B cell (primary cell): Measurements from ENCODE around the gene TMEM140. TPM values are rescaled to one million over a fixed set of nuclear protein-coding genes. Genes with fewer than 3 reads are reported as not detected.

Source experiments
- ATAC-seq: fragments of 200-7000 bp; cut with Tn5 transposase; one replicate; pipeline ENCODE4 v1.10.0; 2021; ENCODE audit warnings: low read depth, mild to moderate bottlenecking, moderate number of reproducible peaks, moderate library complexity
- CTCF ChIA-PET: fragments of 350-600 bp; sonication (Branson Sonifier 250); formaldehyde crosslinking; loops from one replicate; lab custom pipeline; 2021; ENCODE audit warnings: antibody characterized with exemption, inconsistent platforms; lab: Charles Lee
- POLR2A ChIA-PET: fragments of 350-600 bp; sonication (Branson Sonifier 250); formaldehyde crosslinking; loops from one replicate; lab custom pipeline; 2021; ENCODE audit warnings: antibody characterized with exemption; lab: Charles Lee
- DNase-seq: peaks from one replicate; pipeline ENCODE4 v3.0.0; 2013
- H2AFZ ChIP-seq: 2 replicates; pipeline ENCODE4 v1.6.1; 2012; ENCODE audit warnings: mild to moderate bottlenecking, low read depth, low read length; ENCODE audit not compliant: insufficient read depth, poor library complexity, severe bottlenecking
- H3K27ac ChIP-seq, 2 donors: 1 replicate in 1 of 2; 2 replicates in 1 of 2; pipeline ENCODE4 v1.5.1; 2012 to 2013; ENCODE audit warnings: low read length in 2 of 2, mild to moderate bottlenecking in 2 of 2, moderate library complexity in 1 of 2
- H3K27me3 ChIP-seq, 4 experiments: fragments of 200-600 bp in 1 of 4; sonication (generic) in 1 of 4; replicated peaks in 1 of 4; 1 replicate in 2 of 4; 2 replicates in 2 of 4; pipeline versions ENCODE4 v1.6.1 to v1.7.0; 2013 to 2016; ENCODE audit warnings: low read length in 3 of 4, mild to moderate bottlenecking in 2 of 4, mixed read lengths in 1 of 4, moderate library complexity in 1 of 4; ENCODE audit not compliant: insufficient read depth in 4 of 4, control insufficient read depth in 3 of 4; ENCODE audit errors: control extremely low read depth in 1 of 4
- H3K36me3 ChIP-seq, 2 experiments: replicated peaks in 1 of 2; 1 replicate in 1 of 2; 2 replicates in 1 of 2; pipeline versions ENCODE4 v1.6.1 to v1.7.1; 2013; ENCODE audit warnings: low read length in 1 of 2; ENCODE audit not compliant: insufficient read depth in 2 of 2, control insufficient read depth in 1 of 2; ENCODE audit errors: control extremely low read depth in 1 of 2, extremely low read depth in 1 of 2
- H3K4me1 ChIP-seq, 2 donors: fragments of 200-600 bp in 1 of 2; sonication (generic) in 1 of 2; 1 replicate in 1 of 2; 2 replicates in 1 of 2; pipeline versions ENCODE4 v1.5.1 to v1.6.1; 2013 to 2017; ENCODE audit warnings: low read length in 2 of 2; ENCODE audit not compliant: control insufficient read depth in 2 of 2, insufficient read depth in 2 of 2
- H3K4me2 ChIP-seq: replicated peaks from 2 replicates; pipeline ENCODE3; 2012; ENCODE audit warnings: mild to moderate bottlenecking, low read depth, low read length; ENCODE audit not compliant: poor library complexity, severe bottlenecking
- H3K4me3 ChIP-seq, 5 experiments: fragments of 200-600 bp in 1 of 5; sonication (generic) in 1 of 5; 1 replicate in 3 of 5; 2 replicates in 2 of 5; pipeline versions ENCODE4 v1.5.1 to v1.7.0; 2011 to 2016; ENCODE audit warnings: low read length in 4 of 5, mild to moderate bottlenecking in 4 of 5, low read depth in 2 of 5, control low read depth in 1 of 5, moderate library complexity in 1 of 5; ENCODE audit not compliant: insufficient read depth in 1 of 5; ENCODE audit errors: control extremely low read depth in 1 of 5, extremely low read depth in 1 of 5
- H3K79me2 ChIP-seq: fragments of 200-600 bp; sonication (generic); one replicate; pipeline ENCODE4 v1.6.0; 2016; ENCODE audit warnings: low read length; ENCODE audit not compliant: control insufficient read depth, insufficient read depth
- H3K9ac ChIP-seq: fragments of 200-600 bp; sonication (generic); 2 replicates; pipeline ENCODE4 v1.6.1; 2017; ENCODE audit warnings: mild to moderate bottlenecking, low read length, moderate library complexity
- H3K9me3 ChIP-seq, 3 donors: one replicate each; pipeline versions ENCODE4 v1.6.1 to v1.7.1; 2013; ENCODE audit warnings: low read length in 2 of 3; ENCODE audit not compliant: control insufficient read depth in 2 of 3, insufficient read depth in 1 of 3; ENCODE audit errors: control extremely low read depth in 1 of 3
- H4K20me1 ChIP-seq: 2 replicates; pipeline ENCODE4 v1.6.0; 2012; ENCODE audit warnings: mild to moderate bottlenecking, low read length; ENCODE audit not compliant: insufficient read depth, control insufficient read depth, poor library complexity, severe bottlenecking
- H3K27ac Mint-ChIP-seq: one replicate; pipeline ENCODE4 v1.8.0; 2021; ENCODE audit warnings: mixed read lengths
- H3K27me3 Mint-ChIP-seq: one replicate; pipeline ENCODE4 v1.8.0; 2021; ENCODE audit warnings: mixed read lengths
- H3K4me1 Mint-ChIP-seq: one replicate; pipeline ENCODE4 v1.8.0; 2021; ENCODE audit warnings: mixed read lengths
- H3K4me3 Mint-ChIP-seq: one replicate; pipeline ENCODE4 v1.8.0; 2021; ENCODE audit warnings: mixed read lengths
- H3K9me3 Mint-ChIP-seq: one replicate; pipeline ENCODE4 v1.8.0; 2022; ENCODE audit warnings: mixed read lengths; ENCODE audit not compliant: insufficient read depth
- EZH2 ChIP-seq: IDR thresholded peaks from 2 replicates; pipeline ENCODE4 v1.6.1; 2012; ENCODE audit warnings: borderline replicate concordance, low read depth, mild to moderate bottlenecking, moderate library complexity, low read length; ENCODE audit not compliant: insufficient read depth, poor library complexity, severe bottlenecking
- WGBS: methylation state at CpG from one replicate; pipeline ENCODE4 v1.1.5; 2013; ENCODE audit warnings: missing lambda C conversion rate; ENCODE audit not compliant: insufficient coverage; 5-methylcytosine and 5-hydroxymethylcytosine counted together
- intact Hi-C: fragments of 100-400 bp; cut with micrococcal nuclease; formaldehyde crosslinking; loops from one replicate; pipeline ENCODE4 v1.10.0; 2022
- polyA plus RNA-seq: library from polyadenylated mRNA; depleted of rRNA; stranded (reverse); fragments of >200 nt; gene quantifications from 2 replicates; pipeline ENCODE4 v1.2.3, GENCODE V29; 2012
- total RNA-seq, 2 donors: library from RNA; stranded (reverse); fragments of 120-200 nt in 1 of 2; gene quantifications; 1 replicate in 1 of 2; 2 replicates in 1 of 2; pipeline versions ENCODE4 v1.2.3 to v1.2.4, GENCODE V29; 2013 to 2022
- TF ChIP-seq, protein P1 (sequence below): fragments of 200-600 bp; IDR thresholded peaks from one replicate; pipeline ENCODE4 v1.8.0; 2022; ENCODE audit warnings: antibody characterized with exemption, mild to moderate bottlenecking

Gene TMEM140
- total and polyA plus RNA-seq, 2 donors (not counting 1 experiment from before 2014, with no cell fraction given) = 3.8 to 79.1 TPM

- Histone ChIP-seq H3K79me2 (no peaks in the 10 kb centered on the region), H3K36me3 (no peaks in the 10 kb centered on the region), H3K27me3 (no peaks in the 10 kb centered on the region), H3K4me3 (no peak overlapping the region), H3K4me2 (no peak overlapping the region), H2AFZ (no peak overlapping the region), H3K9ac (no peak overlapping the region), H3K27ac (no peak overlapping the region), H4K20me1 (no peaks in the 10 kb centered on the region), H3K4me1 (no peaks in the 10 kb centered on the region), H3K9me3 (peaks cover 0 to 10% (median 0%) of the 10 kb centered on the region in 3 donors)
- Mint-ChIP-seq H3K4me1 (no peaks in the 10 kb centered on the region), H3K9me3 (no peaks in the 10 kb centered on the region), H3K27ac (no peak overlapping the region), H3K27me3 (no peaks in the 10 kb centered on the region), H3K4me3 (no peak overlapping the region)
- no CpG with 5 or more reads among the region's 2 CpGs for WGBS
- CTCF ChIA-PET = no interaction called here
- TF ChIP-seq, protein P1, sequence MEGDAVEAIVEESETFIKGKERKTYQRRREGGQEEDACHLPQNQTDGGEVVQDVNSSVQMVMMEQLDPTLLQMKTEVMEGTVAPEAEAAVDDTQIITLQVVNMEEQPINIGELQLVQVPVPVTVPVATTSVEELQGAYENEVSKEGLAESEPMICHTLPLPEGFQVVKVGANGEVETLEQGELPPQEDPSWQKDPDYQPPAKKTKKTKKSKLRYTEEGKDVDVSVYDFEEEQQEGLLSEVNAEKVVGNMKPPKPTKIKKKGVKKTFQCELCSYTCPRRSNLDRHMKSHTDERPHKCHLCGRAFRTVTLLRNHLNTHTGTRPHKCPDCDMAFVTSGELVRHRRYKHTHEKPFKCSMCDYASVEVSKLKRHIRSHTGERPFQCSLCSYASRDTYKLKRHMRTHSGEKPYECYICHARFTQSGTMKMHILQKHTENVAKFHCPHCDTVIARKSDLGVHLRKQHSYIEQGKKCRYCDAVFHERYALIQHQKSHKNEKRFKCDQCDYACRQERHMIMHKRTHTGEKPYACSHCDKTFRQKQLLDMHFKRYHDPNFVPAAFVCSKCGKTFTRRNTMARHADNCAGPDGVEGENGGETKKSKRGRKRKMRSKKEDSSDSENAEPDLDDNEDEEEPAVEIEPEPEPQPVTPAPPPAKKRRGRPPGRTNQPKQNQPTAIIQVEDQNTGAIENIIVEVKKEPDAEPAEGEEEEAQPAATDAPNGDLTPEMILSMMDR = no peak
- TF ChIP-seq EZH2 = no peak
- intact Hi-C loops = no loop called here
- POLR2A ChIA-PET = no interaction called here
- ATAC-seq (no peak), DNase-seq (no peak)
Measured at GRCh38 chr7:135111379-135111778, 36.5 kb upstream of the TMEM140 start.

GRCh38 chr7:135114622-135115021 is 33.2 kb upstream of the TMEM140 start:
- Mint-ChIP-seq H3K4me1 (no peaks in the 10 kb centered on the region), H3K27me3 (no peaks in the 10 kb centered on the region), H3K4me3 (no peak overlapping the region), H3K27ac (no peak overlapping the region), H3K9me3 (no peaks in the 10 kb centered on the region)
- Histone ChIP-seq H3K27me3 (no peaks in the 10 kb centered on the region), H3K4me2 (no peak overlapping the region), H3K9ac (no peak overlapping the region), H3K27ac (no peak overlapping the region), H2AFZ (no peak overlapping the region), H3K4me3 (no peak overlapping the region), H3K36me3 (no peaks in the 10 kb centered on the region), H3K4me1 (no peaks in the 10 kb centered on the region), H3K79me2 (no peaks in the 10 kb centered on the region), H3K9me3 (peaks cover 0 to 10% (median 0%) of the 10 kb centered on the region in 3 donors), H4K20me1 (no peaks in the 10 kb centered on the region)
- ChIA-PET POLR2A (no interaction called here), CTCF (no interaction called here)
- DNase-seq (no peak), ATAC-seq (no peak)
- WGBS = 100% methylated on average over 1 of the region's 1 CpG
- intact Hi-C loops = no loop called here
- TF ChIP-seq, protein P1 = no peak
- no peak for TF ChIP-seq EZH2
